ENCODE data around the gene PACS2. TPM values are rescaled to one million over a fixed set of nuclear protein-coding genes. Genes with fewer than 3 reads are reported as not detected.

The PACS2 gene
- total RNA-seq, 2 donors from 2014 or later, result 24.9 to 26.3 TPM

- no peak for DNase-seq (ENCODE audit: low spot score)
- H3K9me3 Mint-ChIP-seq, result no peaks in the 10 kb centered on the region
- ATAC-seq, result no peak
- H3K27me3 Mint-ChIP-seq, result no peaks in the 10 kb centered on the region
- H3K36me3 Mint-ChIP-seq, result no peaks in the 10 kb centered on the region
- peaks cover 11 to 18% of the 10 kb centered on the region in 2 donors for H3K4me1 Mint-ChIP-seq (ENCODE audit: low read depth in 2 of 2)
- H3K27ac Mint-ChIP-seq, result no peak overlapping the region
- H3K4me3 Mint-ChIP-seq, result no peak overlapping the region
Observed at GRCh38 chr14:105436891-105437722, 122.6 kb downstream of the PACS2 start.

DNA sequence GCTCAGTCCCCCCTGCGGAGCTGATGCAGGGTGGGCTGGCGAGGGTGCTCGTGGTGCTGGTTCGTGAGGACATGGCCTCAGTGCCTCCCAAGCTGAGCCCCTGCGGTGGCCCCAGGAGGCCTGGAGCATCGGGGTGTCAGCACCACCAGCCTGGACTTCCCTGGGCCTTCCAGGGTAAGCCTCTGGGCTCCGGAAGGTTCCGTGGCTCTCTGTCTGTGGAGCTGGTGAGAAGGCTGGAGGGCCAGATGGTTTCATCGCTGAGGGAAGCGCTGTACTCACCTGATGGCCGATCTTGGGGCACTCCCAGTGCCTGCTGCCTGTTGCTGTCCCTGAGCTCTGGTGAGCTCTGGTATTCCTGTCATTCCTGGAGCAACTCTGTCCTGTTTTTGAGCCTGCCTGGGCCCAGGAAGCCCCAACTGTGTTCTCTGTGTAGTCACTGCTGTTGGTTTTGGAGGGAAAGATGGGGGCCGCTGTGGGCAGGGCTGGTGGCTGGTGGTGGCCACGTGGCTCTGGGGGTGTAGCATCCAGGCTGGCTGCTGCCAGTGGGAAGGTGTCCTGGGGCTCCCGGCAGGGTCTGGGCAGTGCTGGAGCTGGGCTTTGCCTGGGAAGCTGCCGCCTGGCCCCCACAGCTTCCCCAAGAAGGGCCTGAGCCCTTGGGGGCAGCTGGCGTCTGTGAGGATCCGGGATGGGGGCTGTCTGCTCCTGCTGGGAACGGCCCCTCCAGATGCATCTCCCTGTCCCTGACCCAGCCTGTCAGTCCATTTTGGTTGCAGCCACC lies 123.4 kb downstream of the PACS2 start:
- ATAC-seq (no peak), DNase-seq (ENCODE audit: low spot score) (no peak)
- H3K36me3 Mint-ChIP-seq, result no peaks in the 10 kb centered on the region
- H3K9me3 Mint-ChIP-seq, result no peaks in the 10 kb centered on the region
- H3K27me3 Mint-ChIP-seq, result no peaks in the 10 kb centered on the region
- no peak overlapping the region for H3K27ac Mint-ChIP-seq
- peaks cover 11 to 18% of the 10 kb centered on the region in 2 donors for H3K4me1 Mint-ChIP-seq (ENCODE audit: low read depth in 2 of 2)
- no peak overlapping the region for H3K4me3 Mint-ChIP-seq

- no peaks in the 10 kb centered on the region for H3K36me3 Mint-ChIP-seq
- ATAC-seq, result peak in 1 of 2 donors; percentile 31
- no peak overlapping the region for H3K27ac Mint-ChIP-seq
- H3K4me3 Mint-ChIP-seq, result no peak overlapping the region
- no peaks in the 10 kb centered on the region for H3K27me3 Mint-ChIP-seq
- H3K4me1 Mint-ChIP-seq (ENCODE audit: low read depth in 2 of 2), result peaks cover 11 to 18% of the 10 kb centered on the region in 2 donors
- no peaks in the 10 kb centered on the region for H3K9me3 Mint-ChIP-seq
- no peak for DNase-seq (ENCODE audit: low spot score)
Observed at GRCh38 chr14:105439179-105439578, 124.6 kb downstream of the PACS2 start.

- Mint-ChIP-seq H3K9me3 (no peaks in the 10 kb centered on the region), H3K36me3 (no peaks in the 10 kb centered on the region), H3K27me3 (no peaks in the 10 kb centered on the region), H3K4me1 (ENCODE audit: low read depth in 2 of 2) (peaks cover 10 to 18% of the 10 kb centered on the region in 2 donors), H3K4me3 (no peak overlapping the region), H3K27ac (no peak overlapping the region)
- no peak for ATAC-seq
- DNase-seq (ENCODE audit: low spot score), result no peak
Observed at GRCh38 chr14:105439710-105440553, 125.4 kb downstream of the PACS2 start.

- Mint-ChIP-seq H3K36me3 (no peaks in the 10 kb centered on the region), H3K27me3 (no peaks in the 10 kb centered on the region), H3K9me3 (no peaks in the 10 kb centered on the region), H3K27ac (no peak overlapping the region), H3K4me1 (ENCODE audit: low read depth in 2 of 2) (peaks cover 6 to 18% of the 10 kb centered on the region in 2 donors), H3K4me3 (no peak overlapping the region)
- DNase-seq (ENCODE audit: low spot score) (no peak), ATAC-seq (no peak)
Observed at GRCh38 chr14:105440554-105440900, 126.0 kb downstream of the PACS2 start.

DNA sequence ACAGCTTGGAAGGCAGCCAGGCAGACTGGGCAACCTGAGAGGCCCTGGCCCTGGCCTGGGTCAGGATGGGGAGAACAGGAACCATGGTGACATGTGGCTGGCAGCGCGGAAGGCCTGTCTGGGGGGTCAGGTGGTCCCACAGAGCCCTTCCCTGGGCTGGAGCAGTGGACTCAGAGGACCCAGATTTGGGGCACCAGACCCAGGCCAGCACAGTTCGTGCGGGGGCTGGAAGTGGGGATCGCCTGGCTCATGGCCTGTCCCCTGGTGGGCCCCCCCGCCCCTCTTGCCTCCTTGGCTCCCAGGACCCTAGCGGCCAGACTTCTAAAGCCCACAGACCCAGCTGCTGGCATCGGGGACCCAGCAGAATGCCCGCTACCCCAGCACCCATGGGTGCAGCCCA lies 126.4 kb downstream of the PACS2 start:
- Mint-ChIP-seq H3K9me3 (no peaks in the 10 kb centered on the region), H3K36me3 (no peaks in the 10 kb centered on the region), H3K27me3 (no peaks in the 10 kb centered on the region), H3K4me3 (no peak overlapping the region), H3K4me1 (ENCODE audit: low read depth in 2 of 2) (peaks cover 3 to 13% of the 10 kb centered on the region in 2 donors), H3K27ac (no peak overlapping the region)
- DNase-seq (ENCODE audit: low spot score) (no peak), ATAC-seq (no peak)

DNA sequence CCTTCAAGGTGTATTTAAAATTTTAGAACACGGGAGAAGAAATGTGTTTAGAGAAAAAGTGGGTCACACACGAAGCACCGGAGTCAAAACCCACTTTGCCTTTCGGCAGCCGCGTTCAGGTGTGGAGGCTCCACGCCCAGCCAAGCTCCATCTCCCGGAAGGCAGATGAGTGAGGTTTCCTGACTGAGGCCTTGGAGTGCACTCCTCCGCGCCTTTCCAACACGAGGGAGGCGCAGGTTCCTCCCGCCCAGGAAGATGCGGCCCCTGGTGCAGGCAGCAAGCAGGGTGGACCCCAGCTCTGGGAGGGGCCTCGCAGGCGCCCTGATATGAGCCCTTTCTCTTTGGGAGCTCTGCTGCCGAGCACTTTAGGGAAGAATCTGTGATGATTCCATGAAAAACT lies 127.6 kb downstream of the PACS2 start:
- H3K27ac Mint-ChIP-seq, result no peak overlapping the region
- no peak overlapping the region for H3K4me3 Mint-ChIP-seq
- H3K9me3 Mint-ChIP-seq, result no peaks in the 10 kb centered on the region

GRCh38 chr14:105442834-105443233 lies 128.3 kb downstream of the PACS2 start:
- Mint-ChIP-seq H3K36me3 (no peaks in the 10 kb centered on the region), H3K27ac (no peak overlapping the region), H3K9me3 (no peaks in the 10 kb centered on the region), H3K4me3 (no peak overlapping the region), H3K27me3 (no peaks in the 10 kb centered on the region), H3K4me1 (ENCODE audit: low read depth in 2 of 2) (peaks cover 5% of the 10 kb centered on the region in 2 donors)
- DNase-seq (ENCODE audit: low spot score) (no peak), ATAC-seq (no peak)

More for the DNA sequence above, 127.6 kb downstream of the PACS2 start:
- H3K36me3 Mint-ChIP-seq, result no peaks in the 10 kb centered on the region
- no peak for ATAC-seq
- no peaks in the 10 kb centered on the region for H3K27me3 Mint-ChIP-seq
- H3K4me1 Mint-ChIP-seq (ENCODE audit: low read depth in 2 of 2), result peaks cover 3 to 5% of the 10 kb centered on the region in 2 donors
- DNase-seq (ENCODE audit: low spot score), result no peak

GRCh38 chr14:105444859-105445258 lies 130.3 kb downstream of the PACS2 start:
- H3K27ac Mint-ChIP-seq, result no peak overlapping the region
- H3K4me3 Mint-ChIP-seq, result no peak overlapping the region
- H3K36me3 Mint-ChIP-seq, result no peaks in the 10 kb centered on the region
- no peaks in the 10 kb centered on the region for H3K9me3 Mint-ChIP-seq
- H3K27me3 Mint-ChIP-seq, result no peaks in the 10 kb centered on the region
- H3K4me1 Mint-ChIP-seq (ENCODE audit: low read depth in 2 of 2), result peaks cover 5% of the 10 kb centered on the region in 2 donors
- DNase-seq (ENCODE audit: low spot score), result no peak
- no peak for ATAC-seq

GRCh38 chr14:105445290-105445689 lies 130.7 kb downstream of the PACS2 start:
- Mint-ChIP-seq H3K4me1 (ENCODE audit: low read depth in 2 of 2) (peaks cover 5% of the 10 kb centered on the region in 2 donors), H3K9me3 (no peaks in the 10 kb centered on the region), H3K36me3 (no peaks in the 10 kb centered on the region), H3K4me3 (no peak overlapping the region), H3K27me3 (no peaks in the 10 kb centered on the region), H3K27ac (no peak overlapping the region)
- DNase-seq (ENCODE audit: low spot score) (no peak), ATAC-seq (no peak)

GRCh38 chr14:105445901-105446845 lies 131.6 kb downstream of the PACS2 start:
- Mint-ChIP-seq H3K4me3 (no peak overlapping the region), H3K36me3 (no peaks in the 10 kb centered on the region), H3K9me3 (no peaks in the 10 kb centered on the region), H3K4me1 (ENCODE audit: low read depth in 2 of 2) (peaks cover 5% of the 10 kb centered on the region in 2 donors), H3K27ac (no peak overlapping the region), H3K27me3 (no peaks in the 10 kb centered on the region)
- ATAC-seq (no peak), DNase-seq (ENCODE audit: low spot score) (no peak)

- H3K9me3 Mint-ChIP-seq, result no peaks in the 10 kb centered on the region
- peaks cover under 1 to 2% of the 10 kb centered on the region in 2 donors for H3K4me1 Mint-ChIP-seq (ENCODE audit: low read depth in 2 of 2)
- ATAC-seq (no peak), DNase-seq (ENCODE audit: low spot score) (no peak)
- H3K4me3 Mint-ChIP-seq, result no peak overlapping the region
- no peak overlapping the region for H3K27ac Mint-ChIP-seq
- no peaks in the 10 kb centered on the region for H3K27me3 Mint-ChIP-seq
- H3K36me3 Mint-ChIP-seq, result no peaks in the 10 kb centered on the region
Observed at GRCh38 chr14:105446971-105447370, 132.4 kb downstream of the PACS2 start.
